NCI-H146 (cell line): Measurements from ENCODE around the gene PILRA.
"Not testable (repeated sequence)": the region's sequence is repeated elsewhere in the genome, so short reads cannot be mapped to it uniquely, and the experiment has no call there.

Experiments used
- DNase-seq: peaks from one replicate; lab custom pipeline; 2025; lab: John Stamatoyannopoulos, UW

Gene PILRA

GRCh38 chr7:100380196-100380595 lies 6.9 kb downstream of the PILRA start:
- no peak for DNase-seq

DNA sequence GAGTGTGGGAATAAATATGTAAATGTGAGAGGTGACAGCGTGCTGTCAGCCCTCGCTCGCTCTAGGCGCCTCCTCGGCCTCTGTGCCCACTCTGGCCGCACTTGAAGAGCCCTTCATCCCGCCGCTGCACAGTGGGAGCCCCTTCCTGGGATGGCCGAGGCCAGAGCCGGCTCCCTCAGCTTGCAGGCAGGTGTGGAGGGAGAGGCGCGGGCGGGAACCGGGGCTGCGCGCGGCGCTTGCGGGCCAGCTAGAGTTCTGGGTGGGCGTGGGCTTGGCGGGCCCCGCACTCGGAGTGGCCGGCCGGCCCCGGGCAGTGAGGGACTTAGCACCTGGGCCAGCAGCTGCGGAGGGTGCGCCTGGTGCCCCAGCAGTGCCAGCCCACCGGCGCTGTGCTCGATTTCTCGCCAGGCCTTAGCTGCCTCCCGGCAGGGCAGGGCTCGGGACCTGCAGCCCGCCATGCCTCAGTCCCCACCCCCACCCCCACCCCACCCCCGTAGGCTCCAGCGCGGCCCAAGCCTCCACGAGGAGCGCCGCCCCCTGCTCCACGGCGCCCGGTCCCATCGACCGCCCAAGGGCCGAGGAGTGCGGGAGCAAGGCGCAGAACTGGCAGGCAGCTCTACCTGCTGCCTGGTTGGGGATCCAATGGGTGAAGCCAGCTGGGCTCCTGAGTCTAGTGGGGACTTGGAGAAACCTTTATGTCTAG lies 8.4 kb downstream of the PILRA start:
- DNase-seq, result not testable (repeated sequence)

DNA sequence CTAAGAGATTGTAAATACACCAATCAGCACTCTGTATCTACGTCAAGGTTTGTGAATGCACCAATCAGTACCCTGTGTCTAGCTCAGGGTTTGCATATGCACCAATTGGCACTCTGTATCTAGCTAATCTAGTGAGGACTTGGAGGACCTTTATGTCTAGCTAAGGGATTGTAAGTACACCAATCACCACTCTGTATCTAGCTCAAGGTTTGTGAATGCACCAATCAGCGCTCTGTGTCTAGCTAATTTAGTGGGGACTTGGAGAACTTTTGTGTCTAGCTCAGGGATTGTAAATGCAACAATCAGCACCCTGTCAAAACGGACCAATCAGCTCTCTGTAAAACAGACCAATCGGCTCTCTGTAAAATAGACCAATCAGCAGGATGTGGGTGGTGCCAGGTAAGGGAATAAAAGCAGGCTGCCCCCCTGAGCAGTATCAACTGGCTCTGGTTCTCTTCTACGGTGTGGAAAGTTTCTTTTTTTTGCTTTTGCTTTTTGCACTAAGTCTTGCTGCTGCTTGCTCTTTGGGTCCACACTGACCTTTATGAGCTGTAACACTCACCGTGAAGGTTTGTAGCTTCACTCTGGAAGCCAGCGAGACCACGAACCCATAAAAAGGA lies 9.1 kb downstream of the PILRA start:
- not testable (repeated sequence) for DNase-seq

DNA sequence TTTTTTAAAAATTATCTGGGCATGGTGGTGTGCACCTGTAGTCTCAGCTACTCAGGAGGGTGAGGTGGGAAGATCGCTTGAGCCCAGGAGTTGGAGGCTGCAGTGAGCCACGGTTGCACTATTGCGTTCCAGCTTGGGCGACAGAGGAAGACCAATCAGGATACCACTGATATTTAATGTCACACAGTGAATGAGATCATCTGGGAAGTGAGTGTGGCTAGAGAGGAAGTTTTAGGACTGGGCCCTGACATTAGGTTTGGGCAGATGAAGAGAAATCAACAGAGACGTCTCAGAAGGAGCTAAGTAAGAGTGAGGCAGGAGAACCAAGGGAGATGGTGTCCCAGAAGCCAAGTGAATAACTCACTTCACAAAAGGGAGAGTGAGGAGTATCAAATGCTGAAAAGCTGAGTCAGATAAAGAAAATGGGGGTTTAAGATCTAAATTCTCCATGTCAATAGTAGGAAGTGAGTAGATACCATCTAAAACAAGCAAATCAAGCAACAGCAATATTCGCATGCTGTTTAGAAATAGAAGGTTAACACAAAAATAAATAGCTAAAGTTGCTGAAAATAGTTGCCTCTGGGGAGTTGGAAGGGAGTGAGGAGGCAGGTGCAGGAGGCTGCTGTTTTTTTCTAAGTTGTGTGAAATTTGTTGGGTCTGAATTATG lies 11.5 kb downstream of the PILRA start:
- no peak for DNase-seq

GRCh38 chr7:100386940-100387339 lies 13.7 kb downstream of the PILRA start:
- DNase-seq, result no peak

GRCh38 chr7:100387695-100388094 lies 14.4 kb downstream of the PILRA start:
- no peak for DNase-seq

DNA sequence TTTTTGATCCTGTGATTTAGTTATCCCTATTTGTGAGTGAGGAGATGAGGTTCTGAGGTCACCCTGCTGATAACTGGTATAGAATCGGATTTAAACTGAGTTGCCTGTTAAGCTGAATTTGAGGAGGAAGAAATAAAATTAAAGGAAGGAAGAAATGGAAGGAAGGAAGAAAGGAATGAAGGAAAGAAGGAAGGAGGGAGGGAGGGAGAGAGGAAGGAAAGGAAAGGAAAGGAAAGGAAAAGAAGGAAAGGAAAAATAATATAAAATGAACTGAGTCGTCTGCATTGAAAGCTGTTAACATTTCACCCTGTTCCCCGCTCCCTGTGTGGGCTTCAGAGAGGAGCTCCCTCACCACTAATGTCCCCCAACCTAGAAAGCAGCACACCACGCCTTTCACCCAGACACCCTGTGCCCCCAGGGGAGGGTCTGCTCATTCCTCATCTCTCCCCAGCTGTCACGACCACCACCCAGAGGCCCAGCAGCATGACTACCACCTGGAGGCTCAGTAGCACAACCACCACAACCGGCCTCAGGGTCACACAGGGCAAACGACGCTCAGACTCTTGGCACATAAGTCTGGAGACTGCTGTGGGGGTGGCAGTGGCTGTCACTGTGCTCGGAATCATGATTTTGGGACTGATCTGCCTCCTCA lies 16.3 kb downstream of the PILRA start:
- no peak for DNase-seq

DNA sequence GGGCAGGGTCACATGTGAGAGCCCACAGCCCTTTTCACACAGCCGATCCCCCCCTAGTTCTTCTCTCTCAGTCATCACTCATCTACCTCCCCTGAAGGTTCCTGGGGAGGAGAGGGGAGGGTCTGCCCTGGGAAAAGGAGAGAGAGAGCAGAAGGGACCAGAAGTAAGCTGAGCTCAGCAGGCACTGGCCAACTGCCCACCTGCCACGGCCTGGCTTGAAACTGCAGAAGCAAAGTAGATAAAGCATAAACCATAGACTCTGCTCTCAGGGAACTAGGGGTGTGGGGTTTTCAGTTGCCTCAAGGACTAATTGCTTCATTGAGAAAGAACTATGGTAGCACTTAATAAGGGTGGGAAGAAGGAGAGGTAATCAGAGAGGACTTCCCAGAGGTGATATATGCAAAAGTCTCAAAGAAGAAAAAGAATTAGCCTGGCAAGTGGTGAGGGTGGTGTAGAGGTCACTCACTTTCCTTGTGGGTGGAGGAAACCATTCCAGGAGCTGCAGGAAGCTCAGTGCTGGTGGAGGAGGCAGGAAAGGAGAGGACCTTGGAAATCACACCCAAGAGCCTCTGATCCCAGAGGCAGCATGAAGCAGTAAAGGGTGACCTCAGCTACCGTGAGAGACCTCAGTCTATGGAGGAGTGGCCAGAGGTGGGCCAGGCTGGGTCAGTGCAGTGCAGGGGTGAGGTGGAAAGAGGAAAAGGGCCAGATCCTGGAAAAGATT lies 17.2 kb downstream of the PILRA start:
- no peak for DNase-seq

DNA sequence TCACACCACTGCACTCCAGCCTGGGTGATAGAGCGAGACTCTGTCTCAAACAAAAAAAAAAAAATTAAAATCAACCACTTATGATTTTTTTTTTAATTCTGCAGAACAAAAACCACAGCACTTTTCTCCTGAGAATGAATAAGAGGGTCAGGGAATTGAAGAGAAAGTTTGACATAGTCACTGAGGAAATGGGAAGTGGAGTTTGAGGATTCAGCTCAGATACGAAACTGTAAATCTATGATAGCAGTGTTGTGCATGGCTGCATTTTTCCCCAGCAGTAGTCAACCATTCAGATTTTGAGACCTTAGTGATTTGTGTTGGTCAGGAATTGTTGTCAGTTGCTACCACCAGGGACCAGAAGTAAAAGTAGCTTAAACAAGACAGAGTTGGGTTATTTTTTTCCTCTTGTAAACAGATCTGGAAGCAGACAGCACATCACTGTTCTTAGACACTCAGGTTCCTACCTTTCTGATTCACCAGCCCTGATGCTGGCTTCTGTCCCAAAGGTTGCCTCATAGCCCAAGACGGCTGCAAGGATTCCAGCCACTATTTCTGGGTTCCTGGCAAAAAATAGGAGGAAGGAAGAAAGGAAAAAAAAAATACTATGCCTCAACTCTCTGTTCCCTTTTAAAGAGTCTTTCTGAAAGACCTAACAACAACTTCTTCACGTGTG lies 20.1 kb downstream of the PILRA start:
- no peak for DNase-seq

GRCh38 chr7:100394077-100394476 lies 20.8 kb downstream of the PILRA start:
- DNase-seq, result no peak

DNA sequence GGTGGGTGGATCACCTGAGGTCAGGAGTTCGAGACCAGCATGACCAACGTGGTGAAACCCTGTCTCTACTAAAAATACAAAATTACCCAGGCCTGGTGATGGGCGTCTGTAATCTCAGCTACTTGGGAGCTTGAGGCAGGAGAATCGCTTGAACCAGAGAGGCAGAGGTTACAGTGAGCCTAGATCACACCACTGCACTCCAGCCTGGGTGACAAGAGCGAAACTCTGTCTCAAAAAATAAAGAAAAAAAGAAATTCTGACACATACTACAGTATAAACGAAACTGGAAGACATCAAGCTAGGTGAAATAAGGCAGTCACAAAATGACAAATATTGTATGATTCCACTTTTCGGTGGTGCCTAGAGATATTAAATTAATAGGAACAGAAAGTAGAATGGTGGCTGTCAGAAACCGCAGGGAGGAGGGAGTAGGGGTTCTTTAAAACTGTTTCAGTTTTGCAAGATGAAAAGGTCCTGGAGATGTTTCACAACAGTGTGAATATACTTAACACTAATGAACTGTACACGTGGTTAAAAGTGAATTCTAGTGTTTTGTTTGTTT lies 23.2 kb downstream of the PILRA start:
- DNase-seq, result no peak

GRCh38 chr7:100397315-100398081 lies 24.2 kb downstream of the PILRA start:
- DNase-seq, result no peak

- no peak for DNase-seq
Observed at GRCh38 chr7:100398239-100398638, 25.0 kb downstream of the PILRA start.

GRCh38 chr7:100400041-100400440 lies 26.8 kb downstream of the PILRA start:
- DNase-seq, result no peak

DNA sequence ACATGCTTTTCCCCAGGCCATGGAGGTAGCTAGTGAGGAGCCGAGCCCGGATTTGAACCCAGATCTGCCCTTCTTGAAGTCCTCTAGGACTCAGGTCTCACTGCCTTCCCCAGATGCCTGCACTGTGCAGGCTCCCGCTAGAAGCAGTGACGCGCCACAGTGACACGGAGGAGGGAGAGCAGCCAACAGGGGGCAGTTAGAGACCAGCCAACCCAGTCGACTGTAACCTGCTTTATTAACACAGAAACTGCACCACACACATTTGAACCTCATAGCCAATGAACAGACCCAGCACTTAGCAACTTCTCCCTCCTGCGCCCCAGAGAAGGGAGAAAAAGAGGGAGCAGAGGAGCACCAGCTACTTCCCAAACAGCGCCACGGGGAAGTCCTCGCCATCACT lies 27.4 kb downstream of the PILRA start:
- DNase-seq, result no peak

GRCh38 chr7:100401811-100402210 lies 28.5 kb downstream of the PILRA start:
- no peak for DNase-seq

DNA sequence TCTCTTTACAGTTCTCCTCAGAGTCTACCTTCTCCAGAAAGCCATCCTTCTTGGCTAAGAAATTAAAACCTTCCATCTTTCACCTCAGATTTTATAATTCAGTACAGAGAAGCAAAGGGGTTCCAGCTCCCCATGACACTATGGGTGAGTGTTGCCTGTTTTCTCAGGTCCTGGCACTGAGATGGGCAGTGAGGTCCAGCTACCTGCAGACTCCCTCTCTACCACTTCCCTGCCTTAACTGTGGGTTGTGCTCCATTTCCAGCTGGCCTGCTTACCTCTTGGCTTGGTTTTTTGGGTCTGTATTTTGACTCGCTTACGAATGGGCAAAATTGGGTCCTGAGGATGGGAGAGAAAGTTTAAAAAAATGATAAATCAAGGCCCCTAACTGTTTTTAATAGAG lies 29.0 kb downstream of the PILRA start:
- no peak for DNase-seq

- DNase-seq, result no peak
Observed at GRCh38 chr7:100406767-100407166, 33.5 kb downstream of the PILRA start.

DNA sequence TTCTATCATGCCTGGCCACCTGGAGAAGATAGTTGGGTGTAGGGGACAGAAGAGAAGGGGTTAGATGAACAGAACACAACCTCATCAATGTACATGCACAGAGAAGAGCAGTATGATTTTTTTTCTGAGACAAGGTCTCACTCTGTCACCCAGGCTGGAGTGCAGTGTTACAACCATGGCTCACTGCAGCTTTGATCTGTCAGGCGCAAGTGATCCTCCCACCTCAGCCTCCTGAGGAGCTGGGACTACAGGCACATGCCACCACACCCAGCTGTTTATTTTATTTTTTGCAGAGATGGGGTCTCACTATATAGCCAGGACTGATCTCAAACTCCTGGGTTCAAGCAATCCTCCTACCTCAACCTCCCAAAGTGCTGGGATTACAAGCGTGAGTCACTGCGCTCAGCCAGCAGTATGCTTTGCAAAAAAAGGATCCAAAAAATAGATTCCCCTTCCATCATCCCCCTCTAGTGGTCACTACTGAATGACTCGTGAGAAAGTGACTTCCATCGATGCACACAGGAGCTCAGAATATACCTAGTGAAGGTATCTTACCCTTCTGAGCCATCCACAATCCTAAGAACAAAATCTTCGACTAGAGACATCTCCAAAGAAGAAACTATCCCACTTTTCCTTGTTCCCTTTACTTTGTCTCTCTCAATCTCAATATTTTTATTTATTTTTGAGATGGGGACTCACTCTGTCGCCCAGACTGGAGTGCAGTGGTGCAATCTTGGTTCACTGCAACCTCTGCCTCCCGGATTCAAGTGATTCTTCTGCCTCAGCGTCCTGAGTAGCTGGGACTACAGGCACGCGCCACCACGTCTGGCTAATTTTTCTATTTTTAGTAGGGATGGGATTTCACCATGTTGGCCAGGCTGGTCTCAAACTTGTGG lies 34.2 kb downstream of the PILRA start:
- peak; percentile 51 for DNase-seq
